ENCODE results near the gene DARS1.

DARS1 gene

DNA sequence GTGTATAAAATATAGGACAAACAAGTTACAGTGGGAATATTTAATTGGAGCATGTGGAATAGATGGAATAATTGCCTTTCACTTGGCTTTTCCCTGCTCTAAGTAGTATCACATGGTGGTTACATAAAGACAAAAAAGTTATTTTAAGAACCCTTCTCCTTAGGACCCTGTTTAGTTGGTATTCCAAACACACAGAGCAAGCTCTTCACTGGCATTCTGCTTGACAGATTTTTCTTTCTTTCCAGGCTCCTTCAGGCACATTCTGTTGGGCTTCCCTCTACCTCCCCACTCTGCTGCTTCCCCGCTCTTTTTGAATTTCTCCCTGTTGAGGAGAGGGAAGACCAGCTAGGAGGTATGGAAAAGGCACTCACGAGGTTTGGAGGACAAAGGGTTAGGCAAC lies 29.0 kb upstream of the DARS1 start:
- DNase-seq: no peak

DNA sequence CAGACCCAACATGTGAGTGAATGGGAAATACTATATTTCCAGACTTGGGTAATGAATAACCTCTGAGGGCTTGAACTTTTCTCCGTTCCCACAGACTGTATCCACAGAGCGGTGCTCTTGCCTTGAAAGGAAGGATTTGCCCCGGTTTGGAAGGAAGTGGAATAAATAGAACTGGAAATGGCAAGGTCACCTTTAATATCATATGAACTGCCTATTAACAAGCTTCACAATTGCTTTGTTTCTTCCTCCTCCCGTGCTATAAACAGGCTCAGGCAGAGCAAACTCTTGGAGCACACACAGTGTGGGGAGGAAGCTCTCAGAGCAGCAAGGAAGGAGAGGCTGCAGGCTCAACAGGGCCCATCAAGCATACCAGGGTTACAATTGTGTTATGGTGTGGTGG lies 28.5 kb upstream of the DARS1 start:
- DNase-seq: no peak

DNA sequence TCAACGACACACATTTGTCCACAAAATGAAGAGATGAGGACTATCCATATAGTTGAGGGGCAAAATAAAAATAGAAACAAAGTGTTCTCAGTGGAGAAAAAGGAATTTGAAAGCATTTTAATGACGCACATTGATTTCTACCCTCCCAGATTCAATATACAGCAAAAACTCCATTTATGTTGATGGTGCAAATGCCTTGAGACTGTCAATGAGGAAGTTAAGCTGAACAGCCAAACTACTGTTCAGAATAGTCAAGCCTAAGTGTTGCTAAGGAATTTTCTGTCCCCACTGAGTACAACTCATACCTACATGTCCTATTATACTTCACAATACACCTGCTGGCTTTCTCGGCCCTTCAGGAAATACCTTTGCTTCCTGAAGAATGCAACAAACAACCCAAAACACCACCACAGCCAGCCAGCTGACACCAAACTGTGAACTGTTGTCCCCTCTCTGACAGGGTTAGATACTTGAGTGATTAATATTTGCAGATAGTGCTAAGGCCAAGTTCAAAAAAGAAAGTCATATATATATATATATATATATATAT lies 27.8 kb upstream of the DARS1 start:
- no peak for DNase-seq

DNA sequence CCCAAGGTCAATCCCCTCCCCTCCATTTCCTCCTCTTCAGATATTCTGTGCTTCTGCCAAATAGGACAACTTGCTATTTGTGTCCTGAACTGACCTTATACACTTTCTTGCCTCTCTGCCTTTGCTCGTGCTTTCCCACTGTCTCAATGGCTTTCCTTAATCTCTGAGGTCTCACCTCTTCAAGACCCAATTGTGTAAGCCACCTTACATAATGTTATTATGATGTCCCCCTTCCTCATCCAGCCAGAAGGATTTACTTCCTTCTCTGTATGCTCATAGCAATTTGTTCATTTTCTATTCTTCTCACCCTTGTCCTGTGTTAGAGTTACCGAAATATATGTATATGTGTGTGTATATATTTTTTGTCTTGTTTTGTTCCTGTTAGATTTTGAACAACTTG lies 26.9 kb upstream of the DARS1 start:
- DNase-seq: no peak

DNA sequence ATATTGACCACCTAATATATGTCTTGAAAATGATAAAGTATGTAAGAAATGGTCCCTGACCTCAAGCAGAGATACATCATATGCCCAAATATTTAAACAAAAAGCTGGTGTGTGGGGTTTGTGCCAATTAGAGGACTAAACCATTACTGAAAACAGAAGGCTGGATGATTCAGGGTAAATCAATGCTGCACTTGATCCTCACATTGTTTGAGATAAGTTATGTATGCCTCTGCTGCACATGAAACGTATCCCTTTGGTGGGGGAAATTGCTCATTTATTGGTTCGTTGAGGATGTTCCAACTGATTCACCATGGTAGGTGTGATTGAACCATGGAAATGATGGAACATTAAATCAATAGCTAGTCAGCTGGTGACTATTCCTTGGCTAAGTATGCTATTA lies 24.7 kb upstream of the DARS1 start:
- no peak for DNase-seq

DNA sequence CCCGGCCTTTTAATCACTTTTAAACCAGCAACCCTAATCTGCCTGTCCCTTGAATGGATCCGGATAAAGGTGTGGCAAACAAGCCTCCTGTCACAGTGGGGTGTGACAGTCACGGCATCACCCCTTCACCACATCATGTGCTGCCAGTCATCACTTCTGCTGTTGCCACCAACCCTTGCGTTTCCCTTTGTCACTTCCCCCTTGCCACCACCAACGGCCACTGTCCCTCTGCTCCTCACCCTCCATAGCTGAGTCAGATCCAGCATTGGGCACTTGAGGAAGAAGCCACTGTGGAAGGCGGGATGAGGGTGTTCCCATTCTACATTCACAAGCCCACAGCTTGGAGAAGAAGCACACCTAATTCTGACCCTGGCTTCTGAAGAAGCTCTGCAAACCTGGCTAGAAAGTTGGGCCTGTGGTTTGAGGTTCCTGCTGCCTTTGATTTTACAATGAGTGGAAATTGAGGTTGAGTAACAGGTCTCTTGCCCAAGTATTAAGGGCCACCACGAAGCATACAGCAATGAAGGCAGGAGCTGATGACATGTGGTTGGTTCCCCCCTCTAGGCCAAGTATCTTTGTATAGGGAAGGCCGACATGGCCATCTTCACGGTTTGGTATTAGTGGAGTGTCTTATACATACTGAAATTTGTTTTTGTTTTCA lies 22.9 kb upstream of the DARS1 start:
- no peak for DNase-seq

DNA sequence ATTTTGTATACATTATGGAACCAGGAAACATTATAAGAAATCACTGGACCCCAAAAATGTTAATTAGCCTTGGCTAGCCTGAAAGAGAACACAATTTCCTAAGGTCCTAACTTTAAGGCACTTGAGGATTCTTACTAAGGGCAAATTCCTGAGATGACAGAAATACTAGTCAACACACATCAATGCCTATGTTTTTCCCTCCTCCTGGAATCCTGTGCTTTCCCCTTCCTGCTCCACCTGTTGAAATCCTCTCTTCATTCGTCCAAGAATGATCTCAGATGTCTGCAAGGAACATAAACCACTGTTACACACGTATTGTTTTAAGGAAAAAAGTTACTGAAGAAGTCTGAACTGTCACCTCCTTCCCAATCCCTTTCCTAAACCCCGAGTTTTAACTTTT lies 21.2 kb upstream of the DARS1 start:
- DNase-seq: no peak

DNA sequence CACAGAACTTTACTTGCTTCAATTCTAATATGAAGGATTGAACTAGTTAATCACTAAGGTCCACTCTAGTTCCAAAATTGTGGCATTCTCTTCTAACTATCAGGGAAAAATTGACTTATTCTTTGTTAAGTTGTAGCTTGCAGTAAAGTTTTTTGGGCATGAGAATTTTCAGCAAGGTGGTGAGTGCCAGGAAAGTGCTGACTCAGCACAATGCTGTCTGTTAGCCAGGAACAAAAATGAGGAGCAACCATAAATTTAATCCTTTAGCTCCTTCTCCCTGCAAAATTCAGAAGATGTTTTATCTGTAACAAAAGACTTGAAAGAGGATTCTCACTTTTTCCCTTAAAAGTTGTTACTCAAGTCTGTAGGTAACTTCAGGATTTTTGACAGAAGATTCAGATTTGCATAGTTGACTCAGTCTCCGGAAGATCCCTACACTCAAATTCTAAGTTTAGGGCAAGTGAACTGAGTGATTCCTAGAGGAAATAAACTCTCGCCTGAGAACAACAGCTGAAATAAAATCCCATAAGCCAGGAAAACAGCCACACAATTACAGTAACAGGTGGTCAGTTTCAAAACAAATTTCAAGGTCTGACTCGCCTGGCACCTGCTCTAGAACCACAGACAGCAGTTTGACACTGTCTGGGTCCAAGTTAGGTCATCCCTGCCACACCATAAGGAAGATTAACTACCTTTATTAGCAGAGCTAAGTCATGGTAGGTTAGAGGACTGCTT lies 20.2 kb upstream of the DARS1 start:
- no peak for DNase-seq

DNA sequence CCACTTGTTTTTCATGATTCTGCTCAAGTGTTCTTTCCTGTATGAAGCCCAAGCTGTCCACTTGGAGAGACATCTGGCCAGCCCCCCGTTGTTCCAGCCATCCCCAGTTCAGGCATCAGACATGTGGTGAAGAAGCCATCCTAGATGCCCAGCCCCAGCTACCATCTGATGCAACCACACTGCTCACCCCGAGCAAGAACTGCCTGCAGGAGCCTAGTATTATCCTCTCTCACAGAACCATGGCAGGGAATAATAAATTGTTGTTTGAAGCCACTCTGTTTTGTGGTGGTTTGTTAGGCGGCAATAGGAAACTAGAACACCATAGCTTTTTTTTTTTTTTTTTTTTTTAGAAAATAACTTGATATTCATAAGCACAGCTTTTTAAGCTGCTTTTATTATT lies 19.5 kb upstream of the DARS1 start:
- no peak for DNase-seq

DNA sequence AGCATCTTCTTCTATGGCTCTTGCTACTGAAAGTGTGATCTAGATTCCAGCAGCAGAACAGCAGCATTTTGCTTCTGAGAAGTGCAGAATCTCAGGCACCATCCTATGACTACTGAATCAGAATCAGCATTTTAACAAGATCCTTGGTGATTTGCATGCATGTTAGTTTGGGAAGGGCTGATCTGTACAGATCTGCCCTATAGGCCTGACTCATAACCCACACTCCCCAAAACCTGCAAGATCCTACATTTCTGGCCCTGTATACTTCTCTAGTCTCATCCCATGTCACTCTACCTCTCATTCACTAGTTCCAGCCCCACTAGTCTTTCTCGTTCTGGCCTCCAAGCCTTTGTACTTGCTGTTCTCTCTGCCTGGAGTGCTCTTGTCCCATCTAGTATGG lies 15.7 kb upstream of the DARS1 start:
- DNase-seq: no peak

DNA sequence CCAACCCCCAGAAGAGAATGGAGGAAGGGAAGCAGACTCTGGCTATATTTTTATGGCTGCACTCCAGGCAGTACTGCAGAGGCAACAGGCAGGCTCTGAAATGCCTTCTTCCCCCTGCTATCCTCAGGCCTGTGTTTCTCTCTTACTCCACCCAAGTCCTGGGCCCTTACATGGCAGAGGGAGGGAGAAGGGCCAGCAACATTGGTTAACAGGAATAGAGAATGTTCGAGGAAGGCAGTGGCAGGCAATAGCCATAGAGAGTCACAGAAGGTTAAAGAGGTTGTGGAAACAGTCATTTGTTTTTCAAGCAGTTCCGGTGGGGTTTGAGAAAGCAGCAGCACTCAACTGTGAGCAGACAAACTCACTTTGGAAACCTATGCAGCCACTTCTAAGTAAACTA lies 15.1 kb upstream of the DARS1 start:
- DNase-seq: no peak

DNA sequence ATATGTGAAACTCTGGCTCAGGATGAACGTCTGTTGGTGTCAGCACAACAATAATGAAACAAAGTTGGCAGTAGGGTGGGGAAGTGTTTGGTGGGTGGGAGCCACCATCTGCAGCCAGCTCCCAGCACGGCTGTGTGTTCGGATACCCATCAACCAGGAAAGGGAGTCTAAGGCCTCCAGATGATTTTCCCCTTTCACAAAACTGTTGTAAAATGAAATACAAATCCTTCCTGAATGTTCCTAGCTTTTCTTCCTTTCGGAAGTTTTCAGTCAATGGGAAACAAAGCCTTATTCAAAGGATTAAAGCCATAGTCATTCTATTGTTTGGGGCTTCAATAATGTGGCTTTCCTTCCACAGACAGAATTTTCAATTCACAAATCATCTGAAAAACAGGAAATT lies 14.5 kb upstream of the DARS1 start:
- DNase-seq: no peak

DNA sequence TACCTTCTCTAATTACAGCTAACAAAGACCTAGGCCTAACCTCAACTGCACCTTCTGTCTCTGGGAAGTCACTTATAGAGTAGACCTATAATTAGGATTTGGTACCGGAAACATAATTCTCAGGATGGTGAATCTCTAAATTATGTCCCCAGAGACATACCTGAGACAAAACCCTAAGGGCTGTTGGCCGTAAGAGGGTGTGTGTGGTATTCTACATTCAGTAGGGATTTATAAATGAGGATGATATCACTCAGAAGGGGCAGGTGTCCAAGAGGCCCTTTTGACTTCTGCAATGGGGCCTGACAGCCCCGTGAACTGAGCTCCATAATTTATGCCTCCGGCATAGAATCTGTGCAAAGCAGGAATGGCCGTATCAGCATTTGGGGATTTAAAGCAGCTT lies 13.5 kb upstream of the DARS1 start:
- DNase-seq: no peak

DNA sequence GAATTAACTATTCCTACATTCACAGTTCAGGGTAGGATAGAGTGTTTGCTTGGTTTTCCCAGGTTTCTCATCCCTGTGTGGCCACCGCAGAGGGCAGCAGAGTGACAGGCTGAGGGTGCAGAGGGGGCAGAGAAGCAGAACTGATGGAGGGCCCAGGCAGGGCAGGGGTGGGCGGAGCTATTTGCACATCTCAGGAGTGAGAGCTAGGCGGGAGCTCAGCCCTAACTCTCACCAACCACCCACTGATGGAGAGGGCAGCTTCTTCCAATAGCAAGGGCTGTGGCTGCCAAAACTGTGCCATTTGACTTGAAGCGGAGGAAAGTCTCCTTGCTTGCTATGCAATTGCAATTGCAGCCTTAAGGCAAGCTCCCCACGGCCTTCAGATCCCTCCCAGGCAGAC lies 12.0 kb upstream of the DARS1 start:
- no peak for DNase-seq

DNA sequence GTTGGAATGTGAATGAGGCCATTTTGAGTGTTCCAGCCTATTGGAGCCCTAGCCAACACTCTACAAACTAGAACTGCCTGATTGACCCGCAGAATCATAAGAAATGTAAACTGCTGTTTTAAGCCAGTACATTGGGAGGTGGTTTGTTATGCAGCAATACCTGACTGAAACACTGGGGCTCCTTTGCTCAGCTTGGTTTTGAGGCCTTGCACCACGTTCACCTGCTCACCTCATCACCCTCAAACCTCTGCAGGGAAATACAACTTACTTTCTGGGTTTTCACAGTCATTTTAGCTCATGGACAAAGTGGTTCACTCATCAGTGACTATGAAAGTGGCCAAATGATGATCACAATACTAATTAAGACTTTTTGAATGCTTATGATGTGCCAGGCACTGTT lies 10.9 kb upstream of the DARS1 start:
- no peak for DNase-seq

DNA sequence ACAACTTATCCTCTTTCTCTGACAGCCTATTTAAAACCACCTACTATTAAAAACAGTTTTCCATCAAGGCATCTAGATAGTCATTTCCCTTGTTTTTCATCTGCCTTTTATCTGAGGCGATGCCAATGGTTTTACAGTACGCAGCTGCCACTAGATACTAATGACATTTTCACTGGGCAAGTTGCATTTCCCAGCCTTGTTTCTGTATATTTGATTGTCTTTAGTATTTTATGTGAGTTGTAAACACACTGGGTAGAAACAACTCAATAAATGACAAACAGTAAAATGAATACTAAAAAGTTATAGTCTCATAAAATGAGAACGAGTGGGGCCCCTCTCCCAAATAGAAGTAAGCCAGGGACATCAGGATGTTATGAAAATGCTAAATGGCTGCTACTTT lies 8.9 kb upstream of the DARS1 start:
- DNase-seq: no peak

DNA sequence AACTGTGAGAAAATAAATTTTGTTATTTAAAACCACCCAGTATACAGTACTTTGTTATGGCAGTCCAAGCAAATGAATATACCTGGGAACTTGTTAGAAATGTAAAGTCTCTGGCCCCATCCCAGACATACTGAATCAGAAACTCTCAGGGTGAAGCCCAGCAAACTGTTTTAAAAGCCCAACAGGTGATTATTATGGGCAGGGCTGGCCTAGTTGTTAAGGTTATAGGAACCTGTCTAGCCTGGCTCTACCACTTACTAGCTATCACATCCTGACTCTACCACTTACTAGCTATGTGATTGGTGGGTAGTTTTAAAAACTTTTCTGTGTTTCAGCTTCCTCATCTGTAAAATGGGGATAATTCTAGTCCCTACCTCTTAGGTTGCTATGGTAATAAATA lies 8.0 kb upstream of the DARS1 start:
- no peak for DNase-seq

DNA sequence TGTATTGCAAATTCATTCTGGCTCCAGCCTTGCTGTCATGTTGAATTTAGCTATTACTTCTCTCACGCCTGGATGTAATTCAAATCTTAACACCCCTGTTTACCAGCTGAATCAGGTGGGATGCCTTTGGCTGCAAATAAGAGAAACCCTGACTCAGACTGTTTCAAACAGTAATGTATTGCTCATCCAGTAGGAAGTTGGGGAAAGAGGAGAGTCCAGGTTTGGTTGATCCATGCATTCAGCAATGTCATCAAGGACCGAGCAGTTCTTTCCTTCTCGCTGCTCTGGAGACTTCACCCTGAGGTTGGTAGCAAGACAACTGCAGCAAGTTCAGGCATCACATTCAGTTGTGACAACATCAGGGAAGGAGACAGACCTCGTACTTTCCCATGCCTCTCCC lies 6.4 kb upstream of the DARS1 start:
- DNase-seq: no peak

DNA sequence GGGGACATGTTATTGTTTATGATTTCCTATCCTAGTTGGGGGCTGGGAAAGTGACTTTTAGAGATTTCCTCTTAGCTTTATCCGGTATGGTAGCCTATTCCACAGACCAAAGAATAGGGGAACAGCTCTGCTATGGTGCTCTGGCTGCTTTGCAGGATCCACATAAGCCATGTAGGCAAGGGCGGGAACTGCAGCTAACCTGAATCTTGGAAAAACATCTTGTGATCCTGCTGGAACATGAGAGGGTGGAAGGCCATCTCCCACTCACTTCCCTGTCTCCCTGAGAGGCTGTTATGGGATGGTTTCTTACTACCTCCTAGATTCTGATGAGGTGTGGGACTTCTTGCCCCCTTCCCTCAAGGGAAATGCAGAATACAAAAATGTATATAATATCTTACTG lies 2.0 kb upstream of the DARS1 start:
- no peak for DNase-seq

DNA sequence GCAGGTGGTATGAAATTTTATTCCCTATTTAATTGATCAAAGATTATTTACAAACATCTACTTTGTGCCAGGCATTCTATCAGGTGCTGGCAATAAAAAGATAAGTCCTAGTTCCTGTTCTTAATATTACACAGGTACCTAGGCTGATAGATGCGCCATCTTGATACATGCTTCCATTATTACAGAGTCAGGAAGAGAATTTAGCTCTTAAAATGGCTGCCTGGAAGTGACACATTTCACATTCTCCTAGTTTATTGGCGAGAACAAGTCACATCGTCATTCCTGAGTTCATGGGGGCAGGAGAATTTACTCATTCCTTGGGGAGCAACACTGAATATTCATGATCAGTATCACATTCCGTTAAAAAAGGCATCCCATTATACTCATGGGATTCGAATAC lies 1.1 kb upstream of the DARS1 start:
- DNase-seq: no peak

DNA sequence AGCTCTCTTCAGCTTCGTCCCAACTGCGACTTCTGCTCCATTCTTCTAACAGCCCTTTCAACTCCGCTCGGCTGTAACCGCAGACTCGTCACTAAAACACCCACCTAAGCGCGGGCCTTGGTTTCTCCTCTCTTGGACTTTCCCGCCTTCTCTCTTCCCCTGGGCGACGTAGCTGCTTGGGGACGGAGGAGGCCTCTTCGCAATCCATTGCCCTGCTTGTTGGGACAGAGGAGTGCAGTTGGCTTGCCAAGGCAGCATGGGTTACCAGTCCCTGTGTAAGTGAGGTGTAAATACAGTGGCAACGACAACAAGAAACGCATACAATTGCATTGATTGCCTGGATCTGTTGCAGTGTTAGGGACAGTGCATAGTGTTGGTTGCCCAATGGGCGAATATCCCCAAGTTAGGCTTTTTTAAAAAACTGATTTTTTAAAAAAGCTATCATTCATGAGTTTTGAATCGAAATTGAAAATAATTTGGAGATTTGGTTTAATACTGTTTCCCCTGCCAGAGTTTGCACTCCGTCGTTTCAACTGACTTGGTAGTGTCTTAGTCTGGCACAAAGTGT lies 484 bp upstream of the DARS1 start:
- no peak for DNase-seq

DNA sequence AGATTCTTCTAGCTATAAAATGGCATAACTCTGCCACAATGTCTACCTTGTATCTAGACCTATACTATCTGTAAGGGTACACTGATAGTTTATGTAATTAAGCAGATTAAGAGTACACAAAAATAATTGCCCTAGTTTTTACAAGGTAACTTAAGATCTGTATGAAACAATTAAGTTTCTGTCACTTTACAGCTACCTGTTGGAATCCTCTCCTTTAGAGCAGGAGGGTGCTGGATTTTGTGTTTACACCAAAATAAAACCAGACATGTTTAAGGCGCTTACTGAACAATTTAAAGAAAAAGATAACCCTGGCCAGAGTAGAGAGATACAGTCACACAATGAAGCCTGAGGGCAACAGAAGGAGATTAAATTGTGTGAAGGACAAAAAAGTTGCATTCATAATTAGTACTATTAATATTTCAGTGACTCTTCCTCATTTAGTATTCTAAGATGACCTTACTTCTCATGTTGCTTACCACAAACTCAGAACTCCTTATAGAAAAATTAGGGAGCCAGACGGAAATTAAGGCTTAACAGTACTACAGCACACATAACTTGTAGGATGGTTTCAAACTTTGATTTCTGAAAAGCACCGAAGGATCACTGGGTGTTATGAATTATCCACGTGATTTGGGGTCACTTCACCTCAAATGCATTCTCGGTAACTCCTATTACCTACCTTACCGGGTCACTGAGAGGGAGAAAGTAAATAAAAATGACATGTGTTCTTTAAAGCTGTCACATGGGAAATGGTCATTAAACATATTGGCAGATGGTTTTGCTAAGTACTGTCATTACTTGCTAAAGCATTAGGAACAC lies 1.0 kb downstream of the DARS1 start:
- no peak for DNase-seq

DNA sequence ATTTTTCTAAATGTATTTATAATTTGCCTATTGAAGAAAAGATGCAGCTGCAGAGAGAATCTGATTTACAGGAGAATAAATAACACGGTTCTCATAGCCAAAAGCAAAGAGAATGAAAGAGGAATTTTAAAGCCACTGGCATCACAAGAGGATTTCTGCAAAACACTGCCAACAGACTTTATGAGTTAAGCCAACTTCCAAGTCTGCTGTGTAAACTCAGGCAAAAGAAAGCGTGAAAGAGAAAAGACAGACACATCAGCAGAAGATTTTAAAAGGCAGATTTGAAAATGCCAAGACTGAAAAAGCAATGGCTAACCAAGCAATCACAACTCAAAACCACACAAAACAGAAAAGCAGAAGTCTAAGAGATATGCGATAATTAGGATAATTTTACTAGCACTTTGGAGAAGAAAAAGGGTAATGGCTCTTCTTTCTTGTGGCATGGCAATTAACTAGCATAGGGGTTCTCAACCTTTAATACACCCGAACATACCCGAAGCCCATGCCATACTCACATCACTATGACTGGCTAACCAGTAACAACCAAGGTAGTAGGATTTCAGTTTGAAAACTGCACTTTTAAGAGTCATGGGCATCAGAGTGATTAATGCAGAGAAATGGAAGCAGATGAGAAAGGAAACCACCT lies 4.9 kb downstream of the DARS1 start:
- no peak for DNase-seq

Measured in SHP77 treated with DMSO at 0.1 percent for 48 hours (cell line).